ENCODE data around the gene NUAK1. TPM values are rescaled to one million over a fixed set of nuclear protein-coding genes. Genes with fewer than 3 reads are reported as not detected.
"Not testable (repeated sequence)": the region's sequence is repeated elsewhere in the genome, so short reads cannot be mapped to it uniquely, and the experiment has no call there.

The NUAK1 gene
- total and polyA plus RNA-seq, 7 donors: 1.8 to 12.1 (median 5.8) TPM

DNA sequence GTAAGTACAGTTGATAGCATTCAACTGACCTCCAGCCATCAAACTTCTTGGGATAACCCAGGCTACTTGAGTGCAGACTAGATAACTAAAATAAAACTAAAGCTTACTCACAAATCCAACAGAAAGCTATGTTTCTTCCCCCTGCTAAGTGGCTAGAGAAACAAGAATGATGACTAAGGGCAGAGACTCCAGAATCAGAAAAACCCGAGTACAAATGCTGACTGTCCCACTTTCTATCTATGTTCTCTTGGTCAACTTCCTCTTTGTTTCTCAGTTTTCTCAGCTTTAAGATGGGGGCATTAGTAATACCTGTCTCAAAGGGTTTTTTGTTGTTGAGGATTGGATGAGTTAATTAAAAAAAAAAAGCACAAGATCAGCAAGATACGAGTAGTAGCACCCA, 6.1 kb upstream of the NUAK1 start:
- 50 to 71% methylated on average over 2 of the region's 2 CpGs for WGBS, 2 donors
- Histone ChIP-seq H3K4me3 (no peak overlapping the region), H3K4me1 (peaks cover 0 to 32% (median 14%) of the 10 kb centered on the region in 4 donors), H3K9me3 (no peaks in the 10 kb centered on the region), H3K27ac (no peak overlapping the region), H3K36me3 (no peaks in the 10 kb centered on the region), H3K27me3 (no peaks in the 10 kb centered on the region)
- no peak for TF ChIP-seq POLR2AphosphoS5 (IDR thresholded peaks at IDR 0.05)
- TF ChIP-seq POLR2A (IDR thresholded peaks at IDR 0.05): no peak
- TF ChIP-seq, protein P1, sequence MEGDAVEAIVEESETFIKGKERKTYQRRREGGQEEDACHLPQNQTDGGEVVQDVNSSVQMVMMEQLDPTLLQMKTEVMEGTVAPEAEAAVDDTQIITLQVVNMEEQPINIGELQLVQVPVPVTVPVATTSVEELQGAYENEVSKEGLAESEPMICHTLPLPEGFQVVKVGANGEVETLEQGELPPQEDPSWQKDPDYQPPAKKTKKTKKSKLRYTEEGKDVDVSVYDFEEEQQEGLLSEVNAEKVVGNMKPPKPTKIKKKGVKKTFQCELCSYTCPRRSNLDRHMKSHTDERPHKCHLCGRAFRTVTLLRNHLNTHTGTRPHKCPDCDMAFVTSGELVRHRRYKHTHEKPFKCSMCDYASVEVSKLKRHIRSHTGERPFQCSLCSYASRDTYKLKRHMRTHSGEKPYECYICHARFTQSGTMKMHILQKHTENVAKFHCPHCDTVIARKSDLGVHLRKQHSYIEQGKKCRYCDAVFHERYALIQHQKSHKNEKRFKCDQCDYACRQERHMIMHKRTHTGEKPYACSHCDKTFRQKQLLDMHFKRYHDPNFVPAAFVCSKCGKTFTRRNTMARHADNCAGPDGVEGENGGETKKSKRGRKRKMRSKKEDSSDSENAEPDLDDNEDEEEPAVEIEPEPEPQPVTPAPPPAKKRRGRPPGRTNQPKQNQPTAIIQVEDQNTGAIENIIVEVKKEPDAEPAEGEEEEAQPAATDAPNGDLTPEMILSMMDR (IDR thresholded peaks at IDR 0.05): no peak
- no peak for TF ChIP-seq EP300 (IDR thresholded peaks at IDR 0.05)
- intact Hi-C loops (cut with DNase I): no loop called here
- no peak for DNase-seq

DNA sequence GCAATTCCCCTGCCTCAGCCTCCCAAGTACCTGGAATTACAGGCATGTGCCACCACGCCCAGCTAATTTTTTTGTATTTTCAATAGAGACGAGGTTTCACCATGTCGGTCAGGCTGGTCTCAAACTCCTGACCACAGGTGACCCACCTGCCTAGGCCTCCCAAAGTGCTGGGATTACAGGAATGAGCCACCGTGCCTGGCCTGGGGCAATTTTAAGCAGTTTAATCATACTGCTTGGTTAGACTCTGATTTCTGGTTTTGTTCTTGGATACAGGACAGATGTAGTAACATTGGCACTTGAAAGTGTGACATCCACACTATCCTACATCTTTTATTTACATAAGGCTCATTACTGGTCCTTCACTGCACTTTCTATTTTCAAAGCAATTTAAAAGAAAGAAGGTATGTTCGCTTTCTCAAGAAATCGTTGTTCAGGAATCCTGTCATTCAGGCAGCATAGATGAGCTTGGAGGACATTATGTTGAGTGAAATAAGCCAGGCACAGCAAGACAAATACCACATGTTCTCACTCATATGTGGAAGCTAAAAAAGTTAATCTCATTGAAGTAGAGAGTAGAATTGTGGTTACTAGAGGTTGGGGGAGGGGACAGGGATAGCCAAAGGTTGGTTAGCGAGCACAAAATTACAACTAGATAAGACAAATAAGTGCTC, 4.0 kb upstream of the NUAK1 start:
- no peaks in the 10 kb centered on the region for H3K27me3 ChIP-seq
- peaks cover 0 to 27% (median 22%) of the 10 kb centered on the region in 4 donors for H3K4me1 ChIP-seq
- TF ChIP-seq POLR2AphosphoS5 (IDR thresholded peaks at IDR 0.05) (peak in 1 of 4 donors; percentile 21), EP300 (IDR thresholded peaks at IDR 0.05) (no peak), POLR2A (IDR thresholded peaks at IDR 0.05) (no peak)
- TF ChIP-seq, protein P1 (IDR thresholded peaks at IDR 0.05): no peak
- no peaks in the 10 kb centered on the region for H3K36me3 ChIP-seq
- WGBS, 2 donors: 86 to 89% methylated on average over 7 of the region's 7 CpGs
- DNase-seq: no peak
- no peaks in the 10 kb centered on the region for H3K9me3 ChIP-seq
- intact Hi-C loops (cut with DNase I): no loop called here
- H3K27ac ChIP-seq: no peak overlapping the region
- no peak overlapping the region for H3K4me3 ChIP-seq

- H3K27me3 ChIP-seq; H3K4me3 ChIP-seq; intact Hi-C loops (cut with DNase I); H3K36me3 ChIP-seq; DNase-seq; H3K9me3 ChIP-seq: not testable (repeated sequence)
- Histone ChIP-seq H3K27ac (peak overlapping the region in 1 of 4 donors; percentile 90), H3K4me1 (peaks cover 0 to 32% (median 26%) of the 10 kb centered on the region in 4 donors)
- 81 to 84% methylated on average over 8 of the region's 8 CpGs for WGBS, 2 donors
Measured at GRCh38 chr12:106141920-106142319, 3.2 kb upstream of the NUAK1 start.

- H3K4me3 ChIP-seq: no peak overlapping the region
- WGBS, 2 donors: 77 to 83% methylated on average over 3 of the region's 3 CpGs
- TF ChIP-seq POLR2AphosphoS5 (IDR thresholded peaks at IDR 0.05) (no peak), EP300 (IDR thresholded peaks at IDR 0.05) (no peak), POLR2A (IDR thresholded peaks at IDR 0.05) (no peak)
- TF ChIP-seq, protein P1 (IDR thresholded peaks at IDR 0.05): no peak
- no peaks in the 10 kb centered on the region for H3K9me3 ChIP-seq
- H3K27me3 ChIP-seq: no peaks in the 10 kb centered on the region
- H3K36me3 ChIP-seq: no peaks in the 10 kb centered on the region
- peak overlapping the region in 2 of 4 donors; percentile 3 to 90 for H3K27ac ChIP-seq
- no peak for DNase-seq
- peaks cover 0 to 36% (median 28%) of the 10 kb centered on the region in 4 donors for H3K4me1 ChIP-seq
- intact Hi-C loops (cut with DNase I): no loop called here
Measured at GRCh38 chr12:106141452-106141851, 2.7 kb upstream of the NUAK1 start.

DNA sequence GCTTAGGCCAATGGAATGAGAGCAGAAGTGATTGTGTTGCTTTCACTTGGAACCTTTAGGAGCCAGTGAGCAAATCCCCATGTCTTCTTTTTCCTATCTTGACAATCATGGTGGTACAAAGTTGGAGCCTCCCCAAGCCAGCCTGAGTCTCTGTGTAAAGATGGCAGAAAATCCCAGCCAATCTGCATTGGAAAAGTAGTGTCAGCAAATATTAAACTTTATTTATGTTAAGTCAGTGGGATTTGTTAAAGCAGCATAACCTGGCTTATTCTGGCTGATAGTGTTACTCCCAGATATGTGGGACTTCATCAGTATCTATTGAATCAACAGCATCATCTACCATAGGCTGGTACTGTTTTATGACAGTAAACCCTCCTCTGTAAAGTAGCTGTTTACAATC, 2.2 kb upstream of the NUAK1 start:
- Histone ChIP-seq H3K36me3 (no peaks in the 10 kb centered on the region), H3K4me1 (peaks cover 0 to 41% (median 32%) of the 10 kb centered on the region in 4 donors), H3K27ac (peak overlapping the region in 2 of 4 donors; percentile 90 to 94), H3K27me3 (no peaks in the 10 kb centered on the region), H3K9me3 (no peaks in the 10 kb centered on the region), H3K4me3 (no peak overlapping the region)
- TF ChIP-seq, protein P1 (IDR thresholded peaks at IDR 0.05): no peak
- TF ChIP-seq EP300 (IDR thresholded peaks at IDR 0.05) (no peak), POLR2AphosphoS5 (IDR thresholded peaks at IDR 0.05) (no peak), POLR2A (IDR thresholded peaks at IDR 0.05) (no peak)
- DNase-seq: no peak
- intact Hi-C loops (cut with DNase I): no loop called here
